Ishikawa (cell line): ENCODE results near the gene PLCB1.

Experiments
- CEBPB ChIP-seq: IDR thresholded peaks from 2 replicates; pipeline ENCODE4 v1.6.1; 2012
- CREB1 ChIP-seq: IDR thresholded peaks from 2 replicates; pipeline ENCODE4 v1.6.1; 2012; ENCODE audit warnings: low read depth
- EGR1 ChIP-seq: IDR thresholded peaks from 2 replicates; pipeline ENCODE4 v1.6.1; 2012
- EP300 ChIP-seq: IDR thresholded peaks from 2 replicates; pipeline ENCODE4 v1.6.1; 2012; ENCODE audit warnings: borderline replicate concordance
- FOXM1 ChIP-seq: IDR thresholded peaks from 2 replicates; pipeline ENCODE4 v1.6.1; 2012; ENCODE audit warnings: low read depth, borderline replicate concordance
- MAX ChIP-seq: IDR thresholded peaks from 2 replicates; pipeline ENCODE4 v1.6.1; 2012
- NFIC ChIP-seq: IDR thresholded peaks from 2 replicates; pipeline ENCODE4 v1.6.1; 2012
- RAD21 ChIP-seq: IDR thresholded peaks from 2 replicates; pipeline ENCODE4 v1.6.1; 2012; ENCODE audit warnings: low read depth
- REST ChIP-seq: IDR thresholded peaks from 2 replicates; pipeline ENCODE4 v1.6.1; 2012; ENCODE audit warnings: low read depth, mild to moderate bottlenecking
- TAF1 ChIP-seq: IDR thresholded peaks from 2 replicates; pipeline ENCODE4 v1.6.1; 2012; ENCODE audit warnings: low read depth, mild to moderate bottlenecking
- TCF12 ChIP-seq: IDR thresholded peaks from 2 replicates; pipeline ENCODE4 v1.6.1; 2012; ENCODE audit warnings: low read depth
- TEAD4 ChIP-seq: IDR thresholded peaks from 2 replicates; pipeline ENCODE4 v1.6.1; 2012
- USF1 ChIP-seq: IDR thresholded peaks from 2 replicates; pipeline ENCODE4 v1.6.1; 2012
- YY1 ChIP-seq: IDR thresholded peaks from 2 replicates; pipeline ENCODE4 v1.6.1; 2012; ENCODE audit warnings: low read depth
- ZBTB7A ChIP-seq: IDR thresholded peaks from 2 replicates; pipeline ENCODE4 v1.6.1; 2012; ENCODE audit warnings: low read depth

PLCB1 gene

GRCh38 chr20:8254911-8255582, 123.0 kb downstream of the PLCB1 start:
- TF ChIP-seq USF1 (no peak), YY1 (no peak), TEAD4 (no peak), RAD21 (no peak), TAF1 (no peak), ZBTB7A (no peak), FOXM1 (no peak), EP300 (no peak), TCF12 (no peak), EGR1 (no peak), CREB1 (no peak)

- TF ChIP-seq USF1 (no peak), TCF12 (no peak), YY1 (no peak), MAX (no peak), TAF1 (no peak), REST (no peak), CREB1 (no peak), NFIC (no peak), CEBPB (no peak), EGR1 (no peak), TEAD4 (no peak), RAD21 (no peak), ZBTB7A (no peak), FOXM1 (no peak), EP300 (no peak)
Observed at GRCh38 chr20:8255945-8256632, 124.0 kb downstream of the PLCB1 start.

GRCh38 chr20:8260837-8261251, 128.8 kb downstream of the PLCB1 start:
- no peak for TF ChIP-seq REST
- TF ChIP-seq ZBTB7A = no peak
- TF ChIP-seq MAX = no peak
- no peak for TF ChIP-seq YY1
- TF ChIP-seq TAF1 = no peak
- no peak for TF ChIP-seq TEAD4
- TF ChIP-seq EP300 = no peak
- TF ChIP-seq NFIC = no peak
- no peak for TF ChIP-seq CEBPB
- TF ChIP-seq FOXM1 = no peak

GRCh38 chr20:8262721-8263120, 130.7 kb downstream of the PLCB1 start:
- TF ChIP-seq RAD21 = no peak
- no peak for TF ChIP-seq ZBTB7A
- TF ChIP-seq MAX = no peak
- TF ChIP-seq TAF1 = no peak
- TF ChIP-seq CREB1 = no peak
- no peak for TF ChIP-seq FOXM1
- no peak for TF ChIP-seq NFIC
- TF ChIP-seq TCF12 = no peak
- TF ChIP-seq EGR1 = no peak
- TF ChIP-seq CEBPB = no peak
- TF ChIP-seq TEAD4 = no peak
- TF ChIP-seq YY1 = no peak

- TF ChIP-seq TEAD4 = no peak
- no peak for TF ChIP-seq EGR1
- TF ChIP-seq RAD21 = no peak
- no peak for TF ChIP-seq YY1
- TF ChIP-seq CEBPB = no peak
- TF ChIP-seq MAX = no peak
- TF ChIP-seq USF1 = no peak
- no peak for TF ChIP-seq TAF1
- no peak for TF ChIP-seq REST
- no peak for TF ChIP-seq FOXM1
- TF ChIP-seq CREB1 = no peak
- TF ChIP-seq EP300 = no peak
- no peak for TF ChIP-seq TCF12
Observed at GRCh38 chr20:8265588-8265987, 133.5 kb downstream of the PLCB1 start.
